Measurements from ENCODE around the gene GFRA3.

Gene GFRA3

GRCh38 chr5:138226910-138227309, 47.5 kb downstream of the GFRA3 start:
- no peak for TF ChIP-seq EP300 (IDR thresholded peaks at IDR 0.05; ENCODE audit: borderline replicate concordance)
- no peak for TF ChIP-seq FOXM1 (IDR thresholded peaks at IDR 0.05; ENCODE audit: borderline replicate concordance, low read depth)
- no peak for TF ChIP-seq CEBPB (IDR thresholded peaks at IDR 0.05)

GRCh38 chr5:138224712-138225111, 49.7 kb downstream of the GFRA3 start:
- no peak for TF ChIP-seq EGR1 (IDR thresholded peaks at IDR 0.05)
- no peak for TF ChIP-seq ZBTB7A (IDR thresholded peaks at IDR 0.05; ENCODE audit: low read depth)
- TF ChIP-seq YY1 (IDR thresholded peaks at IDR 0.05; ENCODE audit: low read depth): no peak
- no peak for TF ChIP-seq RAD21 (IDR thresholded peaks at IDR 0.05; ENCODE audit: low read depth)
- no peak for TF ChIP-seq FOXM1 (IDR thresholded peaks at IDR 0.05; ENCODE audit: borderline replicate concordance, low read depth)
- TF ChIP-seq, protein P1, sequence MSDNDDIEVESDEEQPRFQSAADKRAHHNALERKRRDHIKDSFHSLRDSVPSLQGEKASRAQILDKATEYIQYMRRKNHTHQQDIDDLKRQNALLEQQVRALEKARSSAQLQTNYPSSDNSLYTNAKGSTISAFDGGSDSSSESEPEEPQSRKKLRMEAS (IDR thresholded peaks at IDR 0.05): no peak
- TF ChIP-seq TEAD4 (IDR thresholded peaks at IDR 0.05): no peak
- TF ChIP-seq NFIC (IDR thresholded peaks at IDR 0.05): no peak
- TF ChIP-seq CREB1 (IDR thresholded peaks at IDR 0.05; ENCODE audit: low read depth): no peak
- TF ChIP-seq CEBPB (IDR thresholded peaks at IDR 0.05): no peak
- no peak for TF ChIP-seq TAF1 (IDR thresholded peaks at IDR 0.05; ENCODE audit: low read depth)
- TF ChIP-seq, protein P2, sequence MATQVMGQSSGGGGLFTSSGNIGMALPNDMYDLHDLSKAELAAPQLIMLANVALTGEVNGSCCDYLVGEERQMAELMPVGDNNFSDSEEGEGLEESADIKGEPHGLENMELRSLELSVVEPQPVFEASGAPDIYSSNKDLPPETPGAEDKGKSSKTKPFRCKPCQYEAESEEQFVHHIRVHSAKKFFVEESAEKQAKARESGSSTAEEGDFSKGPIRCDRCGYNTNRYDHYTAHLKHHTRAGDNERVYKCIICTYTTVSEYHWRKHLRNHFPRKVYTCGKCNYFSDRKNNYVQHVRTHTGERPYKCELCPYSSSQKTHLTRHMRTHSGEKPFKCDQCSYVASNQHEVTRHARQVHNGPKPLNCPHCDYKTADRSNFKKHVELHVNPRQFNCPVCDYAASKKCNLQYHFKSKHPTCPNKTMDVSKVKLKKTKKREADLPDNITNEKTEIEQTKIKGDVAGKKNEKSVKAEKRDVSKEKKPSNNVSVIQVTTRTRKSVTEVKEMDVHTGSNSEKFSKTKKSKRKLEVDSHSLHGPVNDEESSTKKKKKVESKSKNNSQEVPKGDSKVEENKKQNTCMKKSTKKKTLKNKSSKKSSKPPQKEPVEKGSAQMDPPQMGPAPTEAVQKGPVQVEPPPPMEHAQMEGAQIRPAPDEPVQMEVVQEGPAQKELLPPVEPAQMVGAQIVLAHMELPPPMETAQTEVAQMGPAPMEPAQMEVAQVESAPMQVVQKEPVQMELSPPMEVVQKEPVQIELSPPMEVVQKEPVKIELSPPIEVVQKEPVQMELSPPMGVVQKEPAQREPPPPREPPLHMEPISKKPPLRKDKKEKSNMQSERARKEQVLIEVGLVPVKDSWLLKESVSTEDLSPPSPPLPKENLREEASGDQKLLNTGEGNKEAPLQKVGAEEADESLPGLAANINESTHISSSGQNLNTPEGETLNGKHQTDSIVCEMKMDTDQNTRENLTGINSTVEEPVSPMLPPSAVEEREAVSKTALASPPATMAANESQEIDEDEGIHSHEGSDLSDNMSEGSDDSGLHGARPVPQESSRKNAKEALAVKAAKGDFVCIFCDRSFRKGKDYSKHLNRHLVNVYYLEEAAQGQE (IDR thresholded peaks at IDR 0.05; ENCODE audit: low read depth): no peak
- TF ChIP-seq USF1 (IDR thresholded peaks at IDR 0.05): no peak
- no peak for TF ChIP-seq EP300 (IDR thresholded peaks at IDR 0.05; ENCODE audit: borderline replicate concordance)
- TF ChIP-seq TCF12 (IDR thresholded peaks at IDR 0.05; ENCODE audit: low read depth): no peak

DNA sequence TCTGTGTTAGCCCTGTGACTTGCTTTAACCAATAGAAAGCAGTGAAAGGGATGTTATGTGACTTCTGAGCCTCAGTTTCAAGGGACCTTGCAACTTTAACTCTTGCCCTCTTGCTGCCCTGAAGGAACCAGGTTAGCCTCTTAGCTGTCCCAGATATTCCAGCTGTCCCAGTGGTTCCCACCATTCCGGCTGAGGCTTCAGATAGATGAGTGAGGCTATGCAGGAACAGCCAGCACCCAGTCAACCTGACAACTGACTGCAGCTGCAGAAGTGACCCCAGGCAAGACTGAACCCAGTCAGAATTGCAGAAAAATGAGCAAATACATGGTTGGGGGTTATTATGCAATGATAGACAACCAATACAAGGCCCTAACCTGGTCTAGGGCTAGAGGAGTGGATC, 50.9 kb downstream of the GFRA3 start:
- TF ChIP-seq NFIC (IDR thresholded peaks at IDR 0.05): no peak

DNA sequence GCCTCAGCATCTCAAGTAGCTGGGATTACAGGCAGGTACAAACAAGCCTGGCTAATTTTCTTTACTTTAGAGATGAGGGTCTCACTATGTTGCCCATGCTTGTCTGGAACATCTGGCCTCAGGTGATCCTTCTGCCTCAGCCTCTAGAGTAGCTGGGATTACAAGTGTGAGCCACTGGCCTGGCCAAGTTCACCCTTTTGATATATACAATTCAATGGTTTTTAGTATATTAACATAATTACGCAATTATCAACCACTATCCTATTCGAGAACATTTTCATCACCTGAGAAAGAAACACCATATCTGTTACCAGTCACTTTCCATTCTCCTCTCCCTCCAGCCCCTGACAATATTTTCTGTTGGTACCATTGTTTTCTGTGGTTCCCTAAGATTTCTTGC, 57.6 kb downstream of the GFRA3 start:
- TF ChIP-seq EGR1 (IDR thresholded peaks at IDR 0.05) (no peak), CEBPB (IDR thresholded peaks at IDR 0.05) (peak; percentile 59; the same call in 1 of the 2 replicates)

DNA sequence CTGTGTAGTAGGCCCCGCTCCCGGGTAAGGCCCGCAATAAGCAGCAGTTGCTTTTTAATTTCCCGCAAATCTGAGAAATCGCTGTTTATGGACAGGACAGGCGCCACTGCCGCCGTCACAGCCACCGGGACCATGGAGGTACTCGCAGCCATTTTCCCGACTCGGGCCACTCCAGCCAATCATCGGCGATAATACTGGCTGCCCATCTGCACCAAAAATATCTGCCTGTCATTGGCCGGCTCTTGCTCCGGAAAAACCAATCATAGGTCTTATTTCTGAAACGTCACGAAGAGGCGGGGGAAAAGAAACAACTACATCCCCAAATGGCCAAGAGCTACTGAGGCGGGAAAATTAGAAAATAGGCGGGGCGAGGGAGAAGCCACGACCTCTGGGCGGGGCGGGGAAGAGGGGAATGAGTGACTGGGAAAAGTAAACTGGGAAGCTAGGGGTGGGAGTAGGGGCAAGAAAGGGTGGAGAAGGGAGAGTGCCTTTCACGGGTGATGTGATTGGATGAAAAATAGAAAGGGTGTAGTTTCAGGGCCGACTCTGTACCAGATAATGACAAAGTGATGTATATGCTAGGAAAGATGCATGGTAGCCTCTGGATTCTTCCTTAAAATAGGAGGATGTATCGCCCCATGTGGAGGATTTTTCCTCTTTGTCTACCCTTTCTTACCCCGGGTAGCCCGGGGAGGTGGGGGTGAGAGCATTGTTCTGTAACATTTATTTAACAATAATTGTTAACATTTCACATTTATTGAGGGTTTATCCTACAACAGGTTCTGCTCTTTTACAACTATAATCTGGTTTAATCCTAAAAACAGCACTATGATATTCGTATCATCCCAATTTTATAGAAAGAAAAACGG, 61.0 kb downstream of the GFRA3 start, which contains the start of gene CDC23:
Gene CDC23, minus strand, starts transcription at position 163 of the 869 bp plus-strand sequence. Its CDS starts 11 bp downstream, at position 152.
- peak; percentile 32; the same call in 1 of the 2 replicates for TF ChIP-seq EGR1 (IDR thresholded peaks at IDR 0.05)
- TF ChIP-seq USF1 (IDR thresholded peaks at IDR 0.05): no peak
- peak; percentile 83 for TF ChIP-seq CREB1 (IDR thresholded peaks at IDR 0.05; ENCODE audit: low read depth)
- peak; percentile 98 for TF ChIP-seq YY1 (IDR thresholded peaks at IDR 0.05; ENCODE audit: low read depth)
- 0 out of 2 replicates have a peak, but pooled peaks have one; percentile 23 for TF ChIP-seq TCF12 (IDR thresholded peaks at IDR 0.05; ENCODE audit: low read depth)
- no peak for TF ChIP-seq CEBPB (IDR thresholded peaks at IDR 0.05)
- no peak for TF ChIP-seq EP300 (IDR thresholded peaks at IDR 0.05; ENCODE audit: borderline replicate concordance)
- peak; percentile 95 for TF ChIP-seq TAF1 (IDR thresholded peaks at IDR 0.05; ENCODE audit: low read depth)

DNA sequence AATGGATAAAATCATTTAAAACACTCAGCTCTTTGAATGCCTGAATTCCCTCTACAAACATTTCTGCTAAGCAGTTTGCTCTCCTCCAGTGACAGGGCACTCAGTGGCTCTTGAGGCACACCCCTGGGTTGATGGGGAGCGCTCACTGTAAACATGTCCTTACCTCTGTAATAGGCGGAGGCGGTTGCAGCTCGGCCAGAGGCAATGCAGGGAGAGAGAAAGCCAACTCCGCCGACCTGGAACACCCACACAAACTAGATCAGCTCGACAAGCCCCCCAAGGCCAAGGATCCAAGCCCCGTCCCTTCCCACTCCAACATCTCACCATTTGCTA, 61.6 kb downstream of the GFRA3 start:
- no peak for TF ChIP-seq TCF12 (IDR thresholded peaks at IDR 0.05; ENCODE audit: low read depth)
- TF ChIP-seq YY1 (IDR thresholded peaks at IDR 0.05; ENCODE audit: low read depth): no peak
- TF ChIP-seq CREB1 (IDR thresholded peaks at IDR 0.05; ENCODE audit: low read depth): no peak
- TF ChIP-seq TEAD4 (IDR thresholded peaks at IDR 0.05): no peak
- TF ChIP-seq, protein P1 (IDR thresholded peaks at IDR 0.05): no peak
- TF ChIP-seq USF1 (IDR thresholded peaks at IDR 0.05): no peak
- TF ChIP-seq FOXM1 (IDR thresholded peaks at IDR 0.05; ENCODE audit: borderline replicate concordance, low read depth): no peak
- no peak for TF ChIP-seq EGR1 (IDR thresholded peaks at IDR 0.05)
- TF ChIP-seq RAD21 (IDR thresholded peaks at IDR 0.05; ENCODE audit: low read depth): no peak
- TF ChIP-seq EP300 (IDR thresholded peaks at IDR 0.05; ENCODE audit: borderline replicate concordance): no peak
- no peak for TF ChIP-seq CEBPB (IDR thresholded peaks at IDR 0.05)
- TF ChIP-seq, protein P2 (IDR thresholded peaks at IDR 0.05; ENCODE audit: low read depth): no peak
- no peak for TF ChIP-seq NFIC (IDR thresholded peaks at IDR 0.05)
- no peak for TF ChIP-seq TAF1 (IDR thresholded peaks at IDR 0.05; ENCODE audit: low read depth)
- TF ChIP-seq ZBTB7A (IDR thresholded peaks at IDR 0.05; ENCODE audit: low read depth): no peak

All from Ishikawa (cell line).